Omental fat pad (tissue), 4 donors: ENCODE measurements around the gene ARHGAP24. TPM values are rescaled to one million over a fixed set of nuclear protein-coding genes. Genes with fewer than 3 reads are reported as not detected.

Experiments
- ATAC-seq: fragments of 150-250 bp; one replicate; pipeline ENCODE4 v1.9.1; 2016; ENCODE audit warnings: mild to moderate bottlenecking, moderate library complexity; ENCODE audit not compliant: low FRiP score
- DNase-seq: peaks from one replicate; pipeline ENCODE4 v3.0.0-alpha.2; 2019; ENCODE audit warnings: low spot score
- CTCF ChIP-seq, 3 donors: fragments of 450-650 bp; IDR thresholded peaks; one replicate each; pipeline ENCODE4 v1.5.1; 2016 to 2017; ENCODE audit warnings: antibody characterized with exemption in 3 of 3, mild to moderate bottlenecking in 3 of 3, moderate library complexity in 2 of 3
- total RNA-seq, 4 donors: library from RNA; depleted of rRNA; stranded (reverse); fragments of >200 nt; gene quantifications; one replicate each; pipeline ENCODE4 v1.1.0, GENCODE V29; 2016

The ARHGAP24 gene
- total RNA-seq, 4 donors from 2014 or later = 42.3 to 57.2 (median 52.8) TPM

- no peak for TF ChIP-seq CTCF (IDR thresholded peaks at IDR 0.05)
- no peak for ATAC-seq
- no peak for DNase-seq
These were observed 394.2 kb downstream of the ARHGAP24 start for GRCh38 chr4:85869181-85869580.

GRCh38 chr4:85870298-85871083, 395.5 kb downstream of the ARHGAP24 start:
- no peak for TF ChIP-seq CTCF (IDR thresholded peaks at IDR 0.05)
- ATAC-seq (no peak), DNase-seq (no peak)

- no peak for DNase-seq
- no peak for ATAC-seq
- TF ChIP-seq CTCF (IDR thresholded peaks at IDR 0.05) = no peak
These were observed 398.6 kb downstream of the ARHGAP24 start for GRCh38 chr4:85873566-85873965.

DNA sequence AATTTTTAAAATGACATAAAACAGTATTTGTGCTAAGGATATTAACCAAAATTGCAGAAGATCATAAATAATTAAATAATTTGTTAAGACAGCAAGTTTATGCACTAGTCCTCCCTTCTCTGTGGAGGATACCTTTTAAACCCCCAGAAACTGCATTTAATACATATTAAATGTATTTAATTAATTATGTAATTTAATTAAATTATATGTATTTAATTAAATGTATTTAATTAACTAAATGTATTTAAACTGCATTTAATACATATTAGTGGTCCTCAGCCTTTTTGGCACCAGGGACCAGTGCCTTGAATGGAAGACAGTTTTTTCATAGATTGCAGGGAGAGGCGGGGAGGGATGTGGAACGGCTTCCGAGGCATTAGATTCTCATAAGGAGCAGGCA, 404.6 kb downstream of the ARHGAP24 start:
- TF ChIP-seq CTCF (IDR thresholded peaks at IDR 0.05) = no peak
- no peak for DNase-seq
- ATAC-seq = no peak

- TF ChIP-seq CTCF (IDR thresholded peaks at IDR 0.05) = no peak
- ATAC-seq (no peak), DNase-seq (no peak)
These were observed 408.2 kb downstream of the ARHGAP24 start for GRCh38 chr4:85883180-85883579.

- DNase-seq (no peak), ATAC-seq (no peak)
- TF ChIP-seq CTCF (IDR thresholded peaks at IDR 0.05) = no peak
These were observed 409.3 kb downstream of the ARHGAP24 start for GRCh38 chr4:85884251-85884650.

DNA sequence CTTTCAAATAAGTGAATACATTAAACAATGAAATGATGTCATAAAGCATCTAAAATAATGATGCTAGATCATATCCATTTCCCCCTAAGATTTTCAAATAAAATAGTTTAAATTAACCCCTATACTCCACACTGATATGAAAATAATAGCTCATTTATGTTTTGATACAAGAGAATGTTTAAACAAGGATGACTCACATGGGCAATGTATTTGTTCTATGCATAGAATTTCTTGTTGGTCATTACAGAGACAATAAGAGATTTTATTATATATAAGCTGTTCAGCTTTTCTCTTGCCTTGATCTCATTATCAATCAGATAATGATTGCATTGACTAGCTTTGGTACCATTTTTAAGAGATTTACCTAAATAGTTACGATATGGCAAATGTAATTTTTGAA, 411.7 kb downstream of the ARHGAP24 start:
- ATAC-seq = no peak
- TF ChIP-seq CTCF (IDR thresholded peaks at IDR 0.05) = no peak
- DNase-seq = no peak
